Measurements from ENCODE around the gene RSRC2.

RSRC2 gene

DNA sequence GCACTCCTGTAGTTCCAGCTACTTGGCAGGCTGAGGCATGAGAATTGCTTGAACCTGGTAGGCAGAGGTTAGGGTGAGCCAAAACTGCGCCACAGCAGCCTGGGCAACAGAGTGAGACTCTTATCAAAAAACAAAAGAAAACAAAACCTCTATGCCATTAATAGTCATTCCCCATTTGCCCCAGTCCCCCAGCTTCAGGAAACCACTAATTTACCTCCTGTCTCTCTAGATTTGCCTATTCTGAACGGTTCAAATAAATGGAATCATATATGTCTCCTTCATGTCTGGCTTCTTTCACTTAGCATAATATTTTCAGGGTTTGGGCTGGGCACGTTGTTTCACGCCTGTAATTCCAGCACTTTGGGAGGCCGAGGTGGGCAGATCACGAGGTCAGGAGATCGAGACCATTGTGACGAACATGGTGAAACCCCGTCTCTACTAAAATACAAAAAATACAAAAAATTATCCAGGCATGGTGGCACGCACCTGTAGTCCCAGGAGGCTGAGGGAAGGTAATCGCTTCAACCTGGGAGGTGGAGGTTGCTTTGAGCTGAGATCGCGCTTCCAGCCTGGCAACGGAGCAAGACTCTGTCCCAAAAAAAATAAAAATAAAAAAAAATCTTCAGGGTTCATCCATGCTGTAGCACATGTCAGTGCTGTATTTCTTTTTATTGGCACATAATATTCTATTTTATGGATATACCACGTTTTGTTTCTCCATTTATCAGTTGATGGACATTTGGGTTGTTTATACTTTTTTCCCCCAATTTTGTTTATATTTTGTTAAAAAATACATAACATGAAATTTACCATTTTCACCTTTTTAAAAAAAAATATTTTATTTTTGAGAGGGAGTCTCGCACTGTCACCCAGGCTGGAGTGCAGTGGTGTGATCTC lies 32.3 kb upstream of the RSRC2 start:
- no peak for ATAC-seq
- no peak for TF ChIP-seq TSHZ2 (CRISPR knock-in tag; IDR thresholded peaks at IDR 0.05)
- TF ChIP-seq ZNF8 (CRISPR knock-in tag; IDR thresholded peaks at IDR 0.05): peak; percentile 91

GRCh38 chr12:122547330-122547729 lies 20.6 kb upstream of the RSRC2 start:
- ATAC-seq: no peak
- no peak for TF ChIP-seq ZNF565 (CRISPR knock-in tag; conservative IDR thresholded peaks at IDR 0.05; ENCODE audit: low read depth)
- TF ChIP-seq SNAI2 (CRISPR knock-in tag; IDR thresholded peaks at IDR 0.05): no peak
- no peak for TF ChIP-seq ZC3H10 (CRISPR knock-in tag; IDR thresholded peaks at IDR 0.05)
- TF ChIP-seq PPARA (CRISPR knock-in tag; IDR thresholded peaks at IDR 0.05; ENCODE audit: borderline replicate concordance): no peak
- TF ChIP-seq CSDC2 (CRISPR knock-in tag; IDR thresholded peaks at IDR 0.05): no peak
- no peak for TF ChIP-seq RARB (CRISPR knock-in tag; IDR thresholded peaks at IDR 0.05)
- TF ChIP-seq TCF4 (CRISPR knock-in tag; IDR thresholded peaks at IDR 0.05; ENCODE audit: borderline replicate concordance): no peak
- TF ChIP-seq ZFP30 (CRISPR knock-in tag; IDR thresholded peaks at IDR 0.05): no peak
- no peak for TF ChIP-seq ZNF70 (CRISPR knock-in tag; IDR thresholded peaks at IDR 0.05)
- TF ChIP-seq GLIS3 (CRISPR knock-in tag; IDR thresholded peaks at IDR 0.05): no peak
- no peak for TF ChIP-seq BACH2 (CRISPR knock-in tag; IDR thresholded peaks at IDR 0.05; ENCODE audit: borderline replicate concordance)
- TF ChIP-seq, protein P1, sequence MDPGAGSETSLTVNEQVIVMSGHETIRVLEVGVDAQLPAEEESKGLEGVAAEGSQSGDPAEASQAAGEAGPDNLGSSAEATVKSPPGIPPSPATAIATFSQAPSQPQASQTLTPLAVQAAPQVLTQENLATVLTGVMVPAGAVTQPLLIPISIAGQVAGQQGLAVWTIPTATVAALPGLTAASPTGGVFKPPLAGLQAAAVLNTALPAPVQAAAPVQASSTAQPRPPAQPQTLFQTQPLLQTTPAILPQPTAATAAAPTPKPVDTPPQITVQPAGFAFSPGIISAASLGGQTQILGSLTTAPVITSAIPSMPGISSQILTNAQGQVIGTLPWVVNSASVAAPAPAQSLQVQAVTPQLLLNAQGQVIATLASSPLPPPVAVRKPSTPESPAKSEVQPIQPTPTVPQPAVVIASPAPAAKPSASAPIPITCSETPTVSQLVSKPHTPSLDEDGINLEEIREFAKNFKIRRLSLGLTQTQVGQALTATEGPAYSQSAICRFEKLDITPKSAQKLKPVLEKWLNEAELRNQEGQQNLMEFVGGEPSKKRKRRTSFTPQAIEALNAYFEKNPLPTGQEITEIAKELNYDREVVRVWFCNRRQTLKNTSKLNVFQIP (CRISPR knock-in tag; IDR thresholded peaks at IDR 0.05; ENCODE audit: borderline replicate concordance, low read depth): no peak
- no peak for TF ChIP-seq ZNF8 (CRISPR knock-in tag; IDR thresholded peaks at IDR 0.05)
- TF ChIP-seq OSR1 (CRISPR knock-in tag; IDR thresholded peaks at IDR 0.05): no peak

GRCh38 chr12:122545855-122546254 lies 19.1 kb upstream of the RSRC2 start:
- TF ChIP-seq ZNF565 (CRISPR knock-in tag; conservative IDR thresholded peaks at IDR 0.05; ENCODE audit: low read depth) (no peak), GLIS3 (CRISPR knock-in tag; IDR thresholded peaks at IDR 0.05) (no peak), ZC3H10 (CRISPR knock-in tag; IDR thresholded peaks at IDR 0.05) (no peak), RARB (CRISPR knock-in tag; IDR thresholded peaks at IDR 0.05) (no peak), ESRRG (CRISPR knock-in tag; IDR thresholded peaks at IDR 0.05) (no peak), OSR1 (CRISPR knock-in tag; IDR thresholded peaks at IDR 0.05) (no peak), PPARA (CRISPR knock-in tag; IDR thresholded peaks at IDR 0.05; ENCODE audit: borderline replicate concordance) (no peak), ZNF70 (CRISPR knock-in tag; IDR thresholded peaks at IDR 0.05) (no peak), SNAI2 (CRISPR knock-in tag; IDR thresholded peaks at IDR 0.05) (no peak), ARNTL (CRISPR knock-in tag; IDR thresholded peaks at IDR 0.05; ENCODE audit: borderline replicate concordance, low read depth) (no peak), BACH2 (CRISPR knock-in tag; IDR thresholded peaks at IDR 0.05; ENCODE audit: borderline replicate concordance) (no peak), TSHZ2 (CRISPR knock-in tag; IDR thresholded peaks at IDR 0.05) (no peak), ZFP3 (CRISPR knock-in tag; IDR thresholded peaks at IDR 0.05) (no peak), ZNF8 (CRISPR knock-in tag; IDR thresholded peaks at IDR 0.05) (no peak), ZFP30 (CRISPR knock-in tag; IDR thresholded peaks at IDR 0.05) (no peak)
- TF ChIP-seq, protein P2, sequence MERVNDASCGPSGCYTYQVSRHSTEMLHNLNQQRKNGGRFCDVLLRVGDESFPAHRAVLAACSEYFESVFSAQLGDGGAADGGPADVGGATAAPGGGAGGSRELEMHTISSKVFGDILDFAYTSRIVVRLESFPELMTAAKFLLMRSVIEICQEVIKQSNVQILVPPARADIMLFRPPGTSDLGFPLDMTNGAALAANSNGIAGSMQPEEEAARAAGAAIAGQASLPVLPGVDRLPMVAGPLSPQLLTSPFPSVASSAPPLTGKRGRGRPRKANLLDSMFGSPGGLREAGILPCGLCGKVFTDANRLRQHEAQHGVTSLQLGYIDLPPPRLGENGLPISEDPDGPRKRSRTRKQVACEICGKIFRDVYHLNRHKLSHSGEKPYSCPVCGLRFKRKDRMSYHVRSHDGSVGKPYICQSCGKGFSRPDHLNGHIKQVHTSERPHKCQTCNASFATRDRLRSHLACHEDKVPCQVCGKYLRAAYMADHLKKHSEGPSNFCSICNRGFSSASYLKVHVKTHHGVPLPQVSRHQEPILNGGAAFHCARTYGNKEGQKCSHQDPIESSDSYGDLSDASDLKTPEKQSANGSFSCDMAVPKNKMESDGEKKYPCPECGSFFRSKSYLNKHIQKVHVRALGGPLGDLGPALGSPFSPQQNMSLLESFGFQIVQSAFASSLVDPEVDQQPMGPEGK (CRISPR knock-in tag; IDR thresholded peaks at IDR 0.05; ENCODE audit: borderline replicate concordance): no peak
- TF ChIP-seq, protein P1 (CRISPR knock-in tag; IDR thresholded peaks at IDR 0.05; ENCODE audit: borderline replicate concordance, low read depth): no peak
- TF ChIP-seq, protein P3, sequence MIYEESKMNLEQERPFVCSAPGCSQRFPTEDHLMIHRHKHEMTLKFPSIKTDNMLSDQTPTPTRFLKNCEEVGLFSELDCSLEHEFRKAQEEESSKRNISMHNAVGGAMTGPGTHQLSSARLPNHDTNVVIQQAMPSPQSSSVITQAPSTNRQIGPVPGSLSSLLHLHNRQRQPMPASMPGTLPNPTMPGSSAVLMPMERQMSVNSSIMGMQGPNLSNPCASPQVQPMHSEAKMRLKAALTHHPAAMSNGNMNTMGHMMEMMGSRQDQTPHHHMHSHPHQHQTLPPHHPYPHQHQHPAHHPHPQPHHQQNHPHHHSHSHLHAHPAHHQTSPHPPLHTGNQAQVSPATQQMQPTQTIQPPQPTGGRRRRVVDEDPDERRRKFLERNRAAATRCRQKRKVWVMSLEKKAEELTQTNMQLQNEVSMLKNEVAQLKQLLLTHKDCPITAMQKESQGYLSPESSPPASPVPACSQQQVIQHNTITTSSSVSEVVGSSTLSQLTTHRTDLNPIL (CRISPR knock-in tag; IDR thresholded peaks at IDR 0.05; ENCODE audit: low read depth): no peak
- TF ChIP-seq, protein P4, sequence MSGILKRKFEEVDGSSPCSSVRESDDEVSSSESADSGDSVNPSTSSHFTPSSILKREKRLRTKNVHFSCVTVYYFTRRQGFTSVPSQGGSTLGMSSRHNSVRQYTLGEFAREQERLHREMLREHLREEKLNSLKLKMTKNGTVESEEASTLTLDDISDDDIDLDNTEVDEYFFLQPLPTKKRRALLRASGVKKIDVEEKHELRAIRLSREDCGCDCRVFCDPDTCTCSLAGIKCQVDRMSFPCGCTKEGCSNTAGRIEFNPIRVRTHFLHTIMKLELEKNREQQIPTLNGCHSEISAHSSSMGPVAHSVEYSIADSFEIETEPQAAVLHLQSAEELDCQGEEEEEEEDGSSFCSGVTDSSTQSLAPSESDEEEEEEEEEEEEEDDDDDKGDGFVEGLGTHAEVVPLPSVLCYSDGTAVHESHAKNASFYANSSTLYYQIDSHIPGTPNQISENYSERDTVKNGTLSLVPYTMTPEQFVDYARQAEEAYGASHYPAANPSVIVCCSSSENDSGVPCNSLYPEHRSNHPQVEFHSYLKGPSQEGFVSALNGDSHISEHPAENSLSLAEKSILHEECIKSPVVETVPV (CRISPR knock-in tag; IDR thresholded peaks at IDR 0.05): no peak
- ATAC-seq: no peak
